Endothelial cell of umbilical vein (primary cell): ENCODE data around the gene ENGASE.

Experiments used
- EZH2 ChIP-seq: IDR thresholded peaks from 2 replicates; pipeline ENCODE4 v1.6.1; 2012; ENCODE audit warnings: borderline replicate concordance, low read depth, mild to moderate bottlenecking, moderate library complexity, low read length, inconsistent platforms; ENCODE audit not compliant: severe bottlenecking
- FOS ChIP-seq: IDR thresholded peaks from 2 replicates; pipeline ENCODE4 v1.6.1; 2011; ENCODE audit warnings: mild to moderate bottlenecking, low read length, moderate library complexity, borderline replicate concordance; ENCODE audit not compliant: insufficient read depth
- POLR2A ChIP-seq: IDR thresholded peaks from 2 replicates; pipeline ENCODE4 v1.6.1; 2012; ENCODE audit warnings: low read depth, mild to moderate bottlenecking, control low read depth, low read length
- TF ChIP-seq, protein P1 (sequence below), 2 donors: IDR thresholded peaks; 1 replicate in 1 of 2; 2 replicates in 1 of 2; pipeline ENCODE4 v1.5.1; 2011; ENCODE audit warnings: low read length in 2 of 2, mild to moderate bottlenecking in 2 of 2, moderate library complexity in 2 of 2, control low read depth in 1 of 2, inconsistent platforms in 1 of 2, low read depth in 1 of 2; ENCODE audit not compliant: insufficient read depth in 1 of 2; ENCODE audit errors: extremely low read depth in 1 of 2

DNA sequence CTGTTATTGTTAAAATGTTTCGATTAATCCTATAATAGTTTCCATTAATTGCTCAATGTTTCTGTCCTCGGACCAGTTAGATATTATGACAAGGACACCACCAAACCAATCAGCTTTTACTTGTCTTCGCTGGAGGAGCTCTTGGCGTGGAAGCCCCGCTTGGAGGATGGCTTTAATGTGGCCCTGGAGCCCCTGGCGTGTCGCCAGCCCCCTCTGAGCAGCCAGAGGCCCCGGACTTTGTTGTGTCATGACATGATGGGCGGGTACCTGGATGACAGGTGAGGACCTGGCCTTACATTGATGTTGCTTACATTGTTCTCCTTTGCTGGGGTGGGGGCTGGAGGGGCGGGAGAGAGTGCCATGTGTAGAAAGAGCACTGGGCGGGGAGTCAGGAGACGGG lies 3.0 kb downstream of the ENGASE start:
- no peak for TF ChIP-seq POLR2A
- TF ChIP-seq EZH2, result no peak
- TF ChIP-seq, protein P1, sequence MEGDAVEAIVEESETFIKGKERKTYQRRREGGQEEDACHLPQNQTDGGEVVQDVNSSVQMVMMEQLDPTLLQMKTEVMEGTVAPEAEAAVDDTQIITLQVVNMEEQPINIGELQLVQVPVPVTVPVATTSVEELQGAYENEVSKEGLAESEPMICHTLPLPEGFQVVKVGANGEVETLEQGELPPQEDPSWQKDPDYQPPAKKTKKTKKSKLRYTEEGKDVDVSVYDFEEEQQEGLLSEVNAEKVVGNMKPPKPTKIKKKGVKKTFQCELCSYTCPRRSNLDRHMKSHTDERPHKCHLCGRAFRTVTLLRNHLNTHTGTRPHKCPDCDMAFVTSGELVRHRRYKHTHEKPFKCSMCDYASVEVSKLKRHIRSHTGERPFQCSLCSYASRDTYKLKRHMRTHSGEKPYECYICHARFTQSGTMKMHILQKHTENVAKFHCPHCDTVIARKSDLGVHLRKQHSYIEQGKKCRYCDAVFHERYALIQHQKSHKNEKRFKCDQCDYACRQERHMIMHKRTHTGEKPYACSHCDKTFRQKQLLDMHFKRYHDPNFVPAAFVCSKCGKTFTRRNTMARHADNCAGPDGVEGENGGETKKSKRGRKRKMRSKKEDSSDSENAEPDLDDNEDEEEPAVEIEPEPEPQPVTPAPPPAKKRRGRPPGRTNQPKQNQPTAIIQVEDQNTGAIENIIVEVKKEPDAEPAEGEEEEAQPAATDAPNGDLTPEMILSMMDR (IDR thresholded peaks at IDR 0.05; ENCODE audit: extremely low read depth in 1 of 2, insufficient read depth in 1 of 2, low read depth in 1 of 2, low read length in 2 of 2), result no peak
- no peak for TF ChIP-seq FOS
